HCEC 1CT (cell line): ENCODE data around the gene TMEM98.
A peak's percentile ranks its signal among the peaks of the same experiment; 100 is the strongest.
"Not testable (repeated sequence)": the region's sequence is repeated elsewhere in the genome, so short reads cannot be mapped to it uniquely, and the experiment has no call there.

ENCODE experiments used
- DNase-seq: peaks from one replicate; pipeline ENCODE4 v3.0.0-alpha.2; 2017

Gene TMEM98, protein sequence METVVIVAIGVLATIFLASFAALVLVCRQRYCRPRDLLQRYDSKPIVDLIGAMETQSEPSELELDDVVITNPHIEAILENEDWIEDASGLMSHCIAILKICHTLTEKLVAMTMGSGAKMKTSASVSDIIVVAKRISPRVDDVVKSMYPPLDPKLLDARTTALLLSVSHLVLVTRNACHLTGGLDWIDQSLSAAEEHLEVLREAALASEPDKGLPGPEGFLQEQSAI

GRCh38 chr17:32927724-32928585 is at the start of gene TMEM98:
Gene TMEM98, plus strand, starts transcription at chr17:32928153. Its CDS starts 3,376 bp downstream, at chr17:32931529.
- DNase-seq, result no peak

DNA sequence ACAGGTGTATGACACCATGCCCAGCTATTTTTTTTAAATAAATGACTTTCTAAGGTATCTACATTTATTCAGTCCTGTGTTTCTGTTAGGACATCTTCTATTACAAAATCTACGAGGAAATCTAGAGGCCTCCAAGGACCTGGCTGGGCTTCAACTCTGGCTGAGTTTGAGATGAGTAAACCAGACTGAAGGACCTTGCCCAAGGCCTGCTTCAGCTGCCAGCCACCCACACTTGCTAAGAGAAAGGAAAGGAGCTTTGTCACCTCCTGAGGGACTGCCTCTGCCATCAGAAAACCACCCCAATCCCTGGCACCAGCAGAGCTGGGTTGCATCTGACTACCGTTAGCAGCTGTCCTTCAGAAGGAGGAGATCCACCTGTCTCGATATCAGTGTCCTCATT is 49.7 kb upstream of the TMEM98 start:
- DNase-seq, result peak; percentile 36

GRCh38 chr17:32879134-32879533 is 48.8 kb upstream of the TMEM98 start:
- no peak for DNase-seq

GRCh38 chr17:32880671-32881453 is 47.1 kb upstream of the TMEM98 start:
- no peak for DNase-seq

DNA sequence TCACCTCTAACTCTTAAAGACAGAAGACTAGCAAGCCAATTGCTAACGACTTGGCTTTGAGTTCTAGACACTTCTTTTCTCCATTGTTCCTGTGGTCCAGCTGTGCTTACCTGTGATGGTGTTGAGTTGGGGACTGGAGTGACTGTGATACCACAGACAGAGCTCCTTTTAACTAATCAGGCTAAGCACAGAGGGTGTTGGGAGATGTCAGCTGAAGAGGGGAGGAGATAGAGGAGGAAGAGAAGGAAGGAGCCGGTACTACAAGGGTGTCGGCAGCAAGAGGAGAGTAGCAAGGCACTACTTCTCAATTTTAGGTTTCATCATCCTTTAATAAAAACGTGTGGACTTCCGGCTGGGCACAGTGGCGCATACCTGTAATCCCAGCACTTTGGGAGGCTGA is 45.9 kb upstream of the TMEM98 start:
- no peak for DNase-seq

- no peak for DNase-seq
Observed at GRCh38 chr17:32882734-32883133, 45.2 kb upstream of the TMEM98 start.

DNA sequence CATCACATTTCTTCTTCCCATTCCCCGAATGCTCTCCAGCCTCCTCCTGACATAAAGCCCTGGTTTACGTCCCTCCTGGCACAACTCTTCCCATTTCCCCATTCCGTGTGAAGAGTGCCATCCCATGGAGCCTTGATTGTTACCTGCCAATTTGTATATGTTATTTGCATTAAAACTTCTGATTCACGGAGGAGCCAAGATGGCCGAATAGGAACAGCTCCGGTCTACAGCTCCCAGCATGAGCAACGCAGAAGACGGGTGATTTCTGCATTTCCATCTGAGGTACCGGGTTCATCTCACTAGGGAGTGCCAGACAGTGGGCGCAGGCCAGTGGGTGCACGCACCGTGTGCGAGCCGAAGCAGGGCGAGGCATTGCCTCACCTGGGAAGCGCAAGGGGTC is 41.0 kb upstream of the TMEM98 start:
- not testable (repeated sequence) for DNase-seq

- not testable (repeated sequence) for DNase-seq
Observed at GRCh38 chr17:32887410-32887809, 40.5 kb upstream of the TMEM98 start.

DNA sequence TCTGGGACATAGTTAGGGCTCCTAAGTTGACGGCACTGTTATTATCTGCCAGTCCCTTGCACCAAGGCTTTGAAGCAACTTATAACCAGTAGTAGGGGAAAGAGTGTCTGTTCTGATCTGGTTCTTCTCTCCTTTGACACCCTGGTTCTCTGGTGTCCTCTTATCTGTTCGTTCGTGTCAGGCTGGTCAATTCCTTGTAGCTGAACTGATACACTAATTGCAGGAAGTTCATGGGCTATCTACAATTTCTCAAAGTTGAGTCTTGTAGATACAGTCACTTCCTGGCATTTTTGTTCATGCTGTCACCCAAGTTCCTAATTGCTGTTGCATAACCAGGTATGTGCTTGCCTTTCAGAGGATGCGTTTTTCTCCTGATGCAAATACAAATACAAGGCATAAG is 33.7 kb upstream of the TMEM98 start:
- no peak for DNase-seq

DNA sequence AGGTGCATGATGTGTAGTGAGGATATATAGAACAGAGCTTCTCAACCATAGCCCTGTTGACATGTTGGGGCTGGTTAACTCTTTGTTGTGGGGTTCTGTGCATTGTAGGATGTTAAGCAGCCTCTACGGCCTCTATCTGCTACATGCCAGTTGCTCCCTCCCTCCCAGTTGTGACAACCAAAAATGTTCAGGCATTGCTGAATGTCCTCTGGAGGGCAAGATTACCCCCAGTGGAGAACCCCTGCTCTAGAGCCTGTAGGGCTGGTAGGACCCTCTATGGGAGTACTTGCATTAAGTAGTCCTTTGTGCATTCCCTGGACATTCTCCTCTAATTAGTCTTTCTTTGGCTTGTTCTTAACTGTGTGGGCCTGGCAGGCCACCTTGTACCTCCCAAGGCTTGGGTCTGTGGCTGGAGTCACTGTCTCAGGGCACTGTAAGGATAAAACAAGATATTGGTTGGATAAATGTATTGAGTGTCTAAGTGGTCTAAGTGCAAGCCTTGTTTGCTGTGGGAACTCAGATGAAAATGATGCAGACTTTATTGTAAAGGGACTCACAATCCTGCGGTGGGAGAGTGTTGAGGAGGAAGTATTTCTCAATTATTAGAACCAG is 31.2 kb upstream of the TMEM98 start:
- no peak for DNase-seq

- DNase-seq, result no peak
Observed at GRCh38 chr17:32899236-32900013, 28.5 kb upstream of the TMEM98 start.

DNA sequence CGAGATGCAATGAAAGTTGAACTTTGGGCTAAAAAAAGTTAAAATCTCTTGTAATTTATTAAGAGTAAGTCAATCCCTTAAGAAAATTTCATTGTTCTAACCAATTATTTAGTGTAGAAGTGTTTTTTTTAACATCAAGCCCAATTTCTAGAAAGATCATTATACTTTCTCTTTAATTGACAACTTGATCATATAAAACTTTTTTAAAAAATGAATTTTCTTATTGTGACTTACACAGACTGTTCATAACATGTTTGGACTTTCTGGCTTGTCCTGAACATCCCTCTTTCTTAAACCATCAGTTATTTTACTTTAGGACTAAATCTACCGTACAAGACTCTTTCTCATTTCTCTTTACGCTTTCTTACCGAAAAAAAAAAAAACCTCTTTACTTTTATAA is 26.2 kb upstream of the TMEM98 start:
- no peak for DNase-seq

DNA sequence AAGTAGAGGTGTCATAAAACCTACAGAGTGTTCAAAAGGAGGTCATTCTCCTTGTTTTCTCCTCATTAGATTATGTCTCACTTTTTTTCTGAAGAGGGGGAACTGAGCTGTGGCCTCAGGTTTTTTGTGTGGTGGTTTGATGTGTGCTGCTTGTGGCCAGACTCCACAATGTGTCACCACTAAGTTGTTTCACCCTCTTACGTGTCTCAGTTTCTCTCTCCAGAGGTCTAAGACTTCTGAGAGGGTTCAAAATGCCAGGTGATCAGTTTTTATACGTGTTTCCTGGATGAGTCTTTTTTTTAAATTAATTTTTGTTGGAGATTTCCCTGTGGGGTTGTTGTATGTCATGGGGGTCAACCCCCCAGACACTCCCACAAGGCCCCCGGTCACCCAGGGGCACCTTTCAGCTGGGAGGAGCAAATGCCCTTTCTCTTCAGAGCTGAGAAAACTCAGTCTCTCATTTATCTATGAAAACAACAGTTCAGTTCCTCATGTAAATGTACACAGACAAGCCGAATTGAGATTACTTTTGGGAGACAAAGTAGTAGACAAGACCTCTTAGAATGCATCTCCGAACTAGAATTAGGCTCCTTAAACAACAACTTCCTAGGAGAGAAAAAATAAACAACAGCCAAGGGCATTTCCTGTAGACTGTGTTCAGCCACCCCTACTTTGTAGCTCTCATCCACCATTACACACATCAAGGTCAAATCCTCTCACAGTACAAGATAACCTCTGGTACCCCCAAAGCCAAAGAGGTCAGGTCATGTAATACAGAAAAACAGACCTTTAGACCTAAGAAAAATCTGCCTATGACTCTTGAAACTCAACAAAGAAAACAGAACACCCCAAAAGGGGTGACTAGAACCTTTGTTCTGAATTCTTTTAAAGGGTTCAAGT is 23.9 kb upstream of the TMEM98 start:
- DNase-seq, result no peak

GRCh38 chr17:32904891-32905290 is 23.1 kb upstream of the TMEM98 start:
- DNase-seq, result no peak

DNA sequence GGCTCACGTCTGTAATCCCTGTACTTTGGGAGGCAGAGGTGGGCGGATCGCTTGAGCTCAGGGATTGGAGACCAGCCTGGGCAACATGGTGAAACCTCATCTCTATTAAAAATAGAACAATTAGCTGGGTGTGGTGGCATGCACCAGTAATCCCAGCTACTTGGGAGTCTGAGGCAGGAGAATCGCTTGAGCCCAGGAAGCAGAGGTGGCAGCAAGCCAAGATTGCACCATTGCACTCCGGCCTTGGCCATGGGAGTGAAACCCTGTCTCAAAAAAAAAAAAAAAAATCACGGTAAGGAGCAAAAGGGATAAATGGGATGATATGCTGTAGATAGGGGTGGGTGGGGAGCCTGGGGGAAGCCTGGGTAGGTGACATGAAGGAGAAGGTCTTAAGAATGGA is 20.4 kb upstream of the TMEM98 start:
- no peak for DNase-seq

DNA sequence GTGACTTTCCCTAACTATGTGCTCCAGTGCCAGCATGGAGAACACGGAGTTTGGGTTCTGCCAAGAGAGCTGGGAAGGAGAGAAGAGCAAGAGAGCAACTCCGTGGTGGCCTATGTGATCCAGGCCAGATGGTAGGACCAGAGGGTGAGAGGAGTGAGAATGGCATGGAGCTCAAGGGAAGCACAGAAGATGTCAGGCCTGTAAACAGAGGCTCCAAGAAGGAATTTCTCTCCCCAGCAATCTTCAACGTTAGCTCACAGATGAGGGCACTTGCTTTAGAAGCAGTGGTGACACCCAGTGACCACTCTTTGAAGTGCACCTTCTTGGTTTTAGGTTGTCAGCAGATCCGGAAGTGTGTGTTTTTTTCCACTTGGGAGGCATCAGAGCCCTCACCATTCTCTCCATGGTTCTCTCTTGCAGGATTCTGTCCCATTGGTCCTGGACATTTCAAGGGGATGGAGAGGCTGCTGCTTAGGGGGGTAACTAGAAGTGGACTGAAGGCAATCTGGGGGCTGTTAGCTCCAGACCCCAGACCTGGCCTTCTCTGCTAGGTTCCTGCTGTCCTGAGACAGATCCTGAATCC is 18.1 kb upstream of the TMEM98 start:
- DNase-seq, result peak; percentile 79

DNA sequence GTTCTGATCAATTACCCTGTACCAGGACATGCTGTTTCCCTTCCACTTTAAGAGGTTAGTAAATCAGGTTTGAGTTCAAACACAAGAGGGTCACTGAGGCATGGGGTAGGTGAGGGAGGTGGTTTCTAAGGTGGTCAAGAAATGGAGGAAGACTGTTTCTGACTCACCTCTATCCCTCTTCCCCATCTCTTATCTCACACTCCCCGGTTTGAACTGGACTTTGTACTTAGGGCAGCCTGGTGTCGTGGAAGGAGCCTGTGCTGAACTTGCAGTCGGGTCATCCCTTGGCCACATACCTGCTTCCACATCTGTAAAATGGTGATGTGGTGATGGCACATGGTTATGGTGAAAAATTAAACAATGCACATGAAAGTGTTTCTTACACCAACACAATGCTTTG is 17.2 kb upstream of the TMEM98 start:
- no peak for DNase-seq

DNA sequence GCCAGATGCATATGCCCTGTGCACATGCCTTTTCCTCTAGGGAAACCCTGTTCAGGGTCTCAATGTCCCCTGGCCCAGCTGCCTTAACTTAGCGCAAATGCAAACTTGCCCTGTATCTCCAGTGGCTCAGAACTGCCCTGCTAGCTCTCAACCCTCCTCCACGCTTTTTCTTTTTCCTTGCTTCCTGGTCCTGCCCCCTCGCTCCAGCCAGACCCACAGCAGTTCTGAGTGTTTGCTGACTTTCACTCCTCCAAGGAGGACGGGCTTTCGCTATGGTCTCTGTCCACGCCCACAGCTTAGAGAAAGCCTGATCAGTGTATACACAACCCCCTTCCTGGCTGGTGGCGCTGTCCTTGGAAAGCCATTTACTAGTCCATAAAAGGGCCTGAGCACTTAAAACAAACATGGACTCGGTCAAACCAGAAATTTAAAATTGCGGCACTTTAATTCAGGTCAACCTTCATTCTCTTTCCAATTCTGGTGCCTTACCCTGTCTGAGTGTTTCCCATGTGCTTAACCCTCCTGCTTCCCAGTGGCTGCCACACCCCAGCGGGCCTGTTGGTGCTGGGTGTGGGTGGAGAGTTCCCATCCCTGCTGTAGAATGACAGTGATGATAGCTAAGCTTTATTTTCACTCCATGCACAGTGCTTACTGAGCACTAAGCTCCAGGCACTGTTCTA is 15.6 kb upstream of the TMEM98 start:
- DNase-seq, result peak; percentile 76

DNA sequence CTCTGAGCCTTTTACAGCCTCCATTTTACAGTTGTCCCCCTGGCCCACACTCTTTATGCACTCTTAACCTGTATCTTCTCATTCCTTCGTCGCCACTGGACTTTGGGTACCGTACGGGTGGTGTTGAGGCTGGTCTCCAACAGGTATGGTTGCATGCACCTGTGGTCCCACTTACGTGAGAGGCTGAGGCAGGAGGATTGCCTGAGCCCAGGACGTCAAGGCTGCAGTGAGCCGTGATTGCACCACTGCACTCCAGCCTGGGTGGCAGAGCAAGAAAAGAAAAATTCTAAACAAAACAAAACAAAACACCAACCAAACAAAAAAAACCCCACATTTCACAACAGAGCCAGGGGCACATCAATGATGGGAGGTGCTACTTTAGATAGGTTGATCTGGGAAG is 14.4 kb upstream of the TMEM98 start:
- DNase-seq, result no peak

DNA sequence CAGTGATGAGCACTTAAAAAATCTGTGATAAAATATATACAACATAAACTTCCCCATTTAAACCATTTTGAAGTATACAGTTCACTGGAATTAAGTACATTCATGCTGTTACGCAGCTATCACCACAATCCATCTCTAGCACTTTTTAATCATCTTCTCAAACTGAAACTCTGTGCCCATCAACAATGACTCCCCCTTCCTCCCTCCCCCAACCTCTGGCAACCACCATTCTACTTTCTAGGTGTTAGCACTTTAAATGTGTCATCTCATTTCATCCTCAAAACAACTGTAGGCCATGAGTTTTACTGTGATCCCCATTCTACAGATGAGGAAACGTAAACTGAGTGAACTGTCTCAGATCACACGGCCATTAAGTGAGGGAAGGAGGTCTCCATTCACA is 13.8 kb upstream of the TMEM98 start:
- no peak for DNase-seq
